IPS DF 4.7 (cell line): ENCODE measurements around the gene TMEM170A.
"Not testable (repeated sequence)": the region's sequence is repeated elsewhere in the genome, so short reads cannot be mapped to it uniquely, and the experiment has no call there.

Source experiments
- DNase-seq: peaks from one replicate; pipeline ENCODE4 v3.0.0-alpha.2; 2013; ENCODE audit warnings: low spot score; ENCODE audit errors: extremely low read depth

The TMEM170A gene

GRCh38 chr16:75481475-75481874, 17.0 kb upstream of the TMEM170A start:
- no peak for DNase-seq

- DNase-seq, result no peak
Observed at GRCh38 chr16:75479421-75479990, 15.0 kb upstream of the TMEM170A start.

GRCh38 chr16:75478480-75479345, 14.2 kb upstream of the TMEM170A start:
- no peak for DNase-seq

GRCh38 chr16:75477680-75478473, 13.4 kb upstream of the TMEM170A start:
- DNase-seq, result no peak

- DNase-seq, result no peak
Observed at GRCh38 chr16:75476817-75477216, 12.3 kb upstream of the TMEM170A start.

- DNase-seq, result no peak
Observed at GRCh38 chr16:75475420-75475847, 10.9 kb upstream of the TMEM170A start.

GRCh38 chr16:75472908-75473877, 8.7 kb upstream of the TMEM170A start:
- no peak for DNase-seq

- DNase-seq, result no peak
Observed at GRCh38 chr16:75471723-75472633, 7.5 kb upstream of the TMEM170A start.

GRCh38 chr16:75466760-75467159, 2.3 kb upstream of the TMEM170A start:
- DNase-seq, result no peak

GRCh38 chr16:75463389-75464121, 934 bp downstream of the TMEM170A start:
- DNase-seq, result not testable (repeated sequence)

- DNase-seq, result no peak
Observed at GRCh38 chr16:75462806-75463205, 1.7 kb downstream of the TMEM170A start.

- DNase-seq, result no peak
Observed at GRCh38 chr16:75461575-75461974, 2.9 kb downstream of the TMEM170A start.

- DNase-seq, result no peak
Observed at GRCh38 chr16:75460446-75460845, 4.0 kb downstream of the TMEM170A start.

- no peak for DNase-seq
Observed at GRCh38 chr16:75459691-75460090, 4.8 kb downstream of the TMEM170A start.

GRCh38 chr16:75458439-75458838, 6.0 kb downstream of the TMEM170A start:
- DNase-seq, result no peak

- DNase-seq, result no peak
Observed at GRCh38 chr16:75458029-75458428, 6.5 kb downstream of the TMEM170A start.

- no peak for DNase-seq
Observed at GRCh38 chr16:75457485-75458021, 6.9 kb downstream of the TMEM170A start.

GRCh38 chr16:75456971-75457370, 7.5 kb downstream of the TMEM170A start:
- no peak for DNase-seq

- not testable (repeated sequence) for DNase-seq
Observed at GRCh38 chr16:75456486-75456885, 8.0 kb downstream of the TMEM170A start.
